GM23248 (cell line): ENCODE measurements around the gene ZNF474.

Experiments
- EZH2 ChIP-seq: fragments of 200-600 bp; sonication (generic); IDR thresholded peaks from 2 replicates; pipeline ENCODE4 v1.6.1; 2018; ENCODE audit warnings: antibody characterized with exemption, mild to moderate bottlenecking; ENCODE audit not compliant: insufficient read depth, poor library complexity, severe bottlenecking
- EZH2phosphoT487 ChIP-seq: fragments of 200-600 bp; sonication (generic); IDR thresholded peaks from 2 replicates; pipeline ENCODE4 v1.6.1; 2018; ENCODE audit warnings: antibody characterized with exemption, moderate library complexity, mild to moderate bottlenecking, low read depth; ENCODE audit not compliant: insufficient read depth

DNA sequence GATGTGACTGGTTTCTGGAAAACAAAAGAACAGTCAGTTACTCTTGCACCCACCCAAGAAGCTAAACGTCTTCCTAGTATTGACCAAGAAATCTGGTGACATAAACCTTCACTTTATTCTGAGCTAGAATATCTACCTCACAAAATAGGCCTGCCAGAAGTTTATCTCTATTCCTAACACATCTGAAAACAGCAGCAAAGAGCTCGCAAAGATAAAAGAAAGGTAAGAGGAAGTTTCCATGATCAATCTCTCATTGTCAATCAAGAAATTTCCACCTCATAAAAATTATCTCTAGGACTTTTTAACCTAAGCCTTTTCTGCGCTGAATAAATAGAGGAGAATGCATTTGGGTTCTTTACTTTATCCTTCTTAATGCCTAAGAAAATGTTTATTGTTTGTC lies 17.3 kb upstream of the ZNF474 start:
- no peak for TF ChIP-seq EZH2phosphoT487
- no peak for TF ChIP-seq EZH2
